Esophagus mucosa (tissue), 1 donor: ENCODE measurements around the gene LRP1-AS. TPM values are rescaled to one million over a fixed set of nuclear protein-coding genes. Genes with fewer than 3 reads are reported as not detected.
A peak's percentile ranks its signal among the peaks of the same experiment; 100 is the strongest.

Experiments used
- ATAC-seq: fragments of 200-7000 bp; cut with Tn5 transposase; one replicate; pipeline ENCODE4 v1.9.1; 2020
- total RNA-seq: library from RNA; stranded (reverse); gene quantifications from one replicate; pipeline ENCODE4 v1.2.4, GENCODE V29; 2023
- donor health status: DM: yes; HTN: yes; CAD: no.

LRP1-AS gene
- not detected for total RNA-seq

- ATAC-seq: no peak
Measured at GRCh38 chr12:57146961-57147944, at the start of gene LRP1-AS. LRP1-AS (minus strand) TSS chr12:57147619.

GRCh38 chr12:57196956-57197355 lies 49.5 kb upstream of the LRP1-AS start:
- no peak for ATAC-seq

- no peak for ATAC-seq
Measured at GRCh38 chr12:57196439-57196838, 49.0 kb upstream of the LRP1-AS start.

DNA sequence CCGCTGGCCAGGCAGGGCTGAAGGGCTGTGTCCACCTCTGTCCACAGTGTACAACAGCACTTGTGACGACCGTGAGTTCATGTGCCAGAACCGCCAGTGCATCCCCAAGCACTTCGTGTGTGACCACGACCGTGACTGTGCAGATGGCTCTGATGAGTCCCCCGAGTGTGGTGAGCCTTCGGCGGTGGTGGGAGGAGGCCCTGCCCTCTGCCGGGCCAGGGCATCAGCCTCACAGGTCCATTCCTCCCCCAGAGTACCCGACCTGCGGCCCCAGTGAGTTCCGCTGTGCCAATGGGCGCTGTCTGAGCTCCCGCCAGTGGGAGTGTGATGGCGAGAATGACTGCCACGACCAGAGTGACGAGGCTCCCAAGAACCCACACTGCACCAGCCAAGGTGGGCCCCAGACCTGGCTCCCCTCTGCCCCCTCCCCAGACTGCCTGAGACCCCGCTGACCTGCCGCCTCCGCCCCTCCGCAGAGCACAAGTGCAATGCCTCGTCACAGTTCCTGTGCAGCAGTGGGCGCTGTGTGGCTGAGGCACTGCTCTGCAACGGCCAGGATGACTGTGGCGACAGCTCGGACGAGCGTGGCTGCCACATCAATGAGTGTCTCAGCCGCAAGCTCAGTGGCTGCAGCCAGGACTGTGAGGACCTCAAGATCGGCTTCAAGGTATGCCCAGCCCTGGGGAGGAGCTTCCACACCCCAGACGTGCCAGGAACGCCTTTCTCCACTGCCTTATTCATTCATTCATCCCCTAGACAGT lies 48.4 kb upstream of the LRP1-AS start:
- ATAC-seq: no peak

DNA sequence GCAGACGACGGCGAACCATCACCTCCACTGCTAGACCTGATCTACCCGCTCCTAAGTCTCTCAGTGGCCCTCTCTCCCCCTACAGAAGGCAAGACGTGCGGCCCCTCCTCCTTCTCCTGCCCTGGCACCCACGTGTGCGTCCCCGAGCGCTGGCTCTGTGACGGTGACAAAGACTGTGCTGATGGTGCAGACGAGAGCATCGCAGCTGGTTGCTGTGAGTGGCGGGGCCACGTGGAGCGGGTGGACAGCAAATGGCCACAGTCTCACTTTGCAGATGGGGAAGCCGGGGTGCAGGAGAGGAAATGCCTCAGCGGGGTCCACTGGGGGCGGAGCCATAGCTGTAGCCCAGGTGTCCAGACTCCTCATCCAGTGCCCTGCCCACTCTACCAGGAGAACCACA lies 47.8 kb upstream of the LRP1-AS start:
- ATAC-seq: no peak

- ATAC-seq: no peak
Measured at GRCh38 chr12:57194253-57194652, 46.8 kb upstream of the LRP1-AS start.

- no peak for ATAC-seq
Measured at GRCh38 chr12:57193706-57194245, 46.4 kb upstream of the LRP1-AS start.

DNA sequence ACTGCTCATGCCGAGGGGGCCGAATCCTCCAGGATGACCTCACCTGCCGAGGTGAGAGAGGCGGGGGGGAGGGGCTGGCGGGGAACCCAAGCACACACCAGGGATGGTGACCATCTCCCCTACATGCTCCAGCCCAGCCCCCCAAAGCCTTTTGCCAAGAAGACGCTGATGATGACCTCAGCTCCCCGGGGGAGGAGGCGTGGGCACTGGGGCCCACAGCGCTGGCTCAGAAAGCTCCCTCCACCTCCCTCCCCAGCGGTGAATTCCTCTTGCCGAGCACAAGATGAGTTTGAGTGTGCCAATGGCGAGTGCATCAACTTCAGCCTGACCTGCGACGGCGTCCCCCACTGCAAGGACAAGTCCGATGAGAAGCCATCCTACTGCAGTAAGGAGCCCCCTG lies 45.5 kb upstream of the LRP1-AS start:
- no peak for ATAC-seq

DNA sequence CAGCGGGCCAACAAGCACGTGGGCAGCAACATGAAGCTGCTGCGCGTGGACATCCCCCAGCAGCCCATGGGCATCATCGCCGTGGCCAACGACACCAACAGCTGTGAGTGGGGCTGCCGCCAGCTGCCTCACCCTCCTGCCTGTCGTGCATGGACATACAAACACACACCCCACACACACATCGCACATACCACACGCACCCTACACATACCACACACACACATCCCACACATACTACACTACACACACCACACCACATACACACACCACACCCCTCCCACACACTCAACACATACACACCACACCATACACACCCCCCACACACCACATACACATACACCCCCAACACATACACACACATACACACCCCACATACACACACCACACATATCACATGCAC lies 44.0 kb upstream of the LRP1-AS start:
- no peak for ATAC-seq

GRCh38 chr12:57190821-57191220 lies 43.4 kb upstream of the LRP1-AS start:
- ATAC-seq: no peak

GRCh38 chr12:57190037-57190436 lies 42.6 kb upstream of the LRP1-AS start:
- no peak for ATAC-seq

GRCh38 chr12:57188090-57188425 lies 40.6 kb upstream of the LRP1-AS start:
- ATAC-seq: no peak

DNA sequence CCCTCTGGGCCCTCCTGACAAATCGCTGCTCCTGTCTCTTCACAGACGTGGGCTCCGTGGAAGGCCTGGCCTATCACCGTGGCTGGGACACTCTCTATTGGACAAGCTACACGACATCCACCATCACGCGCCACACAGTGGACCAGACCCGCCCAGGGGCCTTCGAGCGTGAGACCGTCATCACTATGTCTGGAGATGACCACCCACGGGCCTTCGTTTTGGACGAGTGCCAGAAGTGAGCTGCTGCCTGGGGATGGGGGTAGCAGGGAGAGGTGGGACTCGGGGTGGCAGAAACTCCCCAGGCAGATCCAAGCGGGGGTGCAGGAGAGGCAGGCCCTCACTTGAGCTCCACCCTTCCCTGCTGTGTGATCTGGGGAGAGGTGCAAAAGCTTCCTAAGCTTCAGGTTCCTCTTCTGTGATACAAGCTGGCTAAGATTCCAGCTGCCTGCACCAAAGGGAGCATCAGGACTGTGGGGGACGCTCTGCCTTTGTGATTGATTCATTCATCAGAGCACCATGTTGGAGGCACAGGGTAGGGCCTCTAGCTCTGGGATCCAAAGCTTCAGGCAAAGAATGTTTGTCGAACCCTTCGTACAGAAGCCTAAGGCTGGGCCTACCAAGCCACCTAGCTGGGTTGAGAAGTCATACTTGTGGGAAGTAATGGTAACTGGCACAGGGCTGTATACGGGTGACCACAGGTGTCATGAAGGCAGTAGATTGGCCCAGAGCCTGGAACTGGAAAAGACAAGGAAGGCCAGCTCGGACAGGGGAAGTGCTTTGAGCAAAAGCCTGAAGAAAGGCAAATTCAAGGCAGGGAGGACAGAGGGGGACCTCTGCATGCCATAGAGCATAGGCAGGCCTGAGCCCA lies 40.0 kb upstream of the LRP1-AS start:
- ATAC-seq: no peak

DNA sequence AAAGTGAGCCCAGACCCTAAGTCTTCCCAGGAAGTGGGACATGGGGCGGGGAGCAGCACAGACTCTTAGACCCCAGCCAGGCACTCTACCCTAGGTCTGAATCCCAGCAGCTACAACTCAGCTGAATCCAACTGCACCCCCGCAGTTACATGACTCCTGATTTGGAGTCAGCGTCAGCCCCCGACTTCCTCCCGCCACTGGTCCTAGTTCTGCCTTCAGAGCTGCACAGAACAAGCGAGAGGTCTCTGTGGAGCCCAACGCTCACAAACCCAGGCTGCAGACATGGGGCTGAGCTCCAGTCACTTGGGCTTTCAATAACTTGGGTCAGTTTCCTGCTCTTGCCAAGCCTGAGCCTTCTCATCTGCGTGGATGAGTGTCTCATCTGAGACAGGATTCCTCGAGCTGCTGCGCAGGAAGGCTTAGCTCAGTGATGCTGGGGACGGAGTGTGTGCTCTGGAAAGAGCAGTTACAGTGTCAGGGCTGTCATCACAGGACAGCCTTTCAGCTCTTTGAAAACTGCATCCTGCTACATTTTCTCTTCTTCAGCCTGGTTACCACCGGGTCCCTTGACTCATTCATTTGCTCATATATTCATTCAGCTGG lies 38.6 kb upstream of the LRP1-AS start:
- no peak for ATAC-seq

DNA sequence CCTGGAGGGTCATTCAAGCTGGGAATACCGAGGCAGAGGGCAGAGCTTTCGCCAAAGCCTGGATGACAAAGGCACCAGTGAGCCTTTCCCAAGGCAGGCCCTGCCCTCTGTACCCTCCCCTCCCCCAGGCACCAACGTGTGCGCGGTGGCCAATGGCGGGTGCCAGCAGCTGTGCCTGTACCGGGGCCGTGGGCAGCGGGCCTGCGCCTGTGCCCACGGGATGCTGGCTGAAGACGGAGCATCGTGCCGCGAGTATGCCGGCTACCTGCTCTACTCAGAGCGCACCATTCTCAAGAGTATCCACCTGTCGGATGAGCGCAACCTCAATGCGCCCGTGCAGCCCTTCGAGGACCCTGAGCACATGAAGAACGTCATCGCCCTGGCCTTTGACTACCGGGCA lies 38.0 kb upstream of the LRP1-AS start:
- ATAC-seq: no peak

GRCh38 chr12:57183939-57184725 lies 36.7 kb upstream of the LRP1-AS start:
- no peak for ATAC-seq

DNA sequence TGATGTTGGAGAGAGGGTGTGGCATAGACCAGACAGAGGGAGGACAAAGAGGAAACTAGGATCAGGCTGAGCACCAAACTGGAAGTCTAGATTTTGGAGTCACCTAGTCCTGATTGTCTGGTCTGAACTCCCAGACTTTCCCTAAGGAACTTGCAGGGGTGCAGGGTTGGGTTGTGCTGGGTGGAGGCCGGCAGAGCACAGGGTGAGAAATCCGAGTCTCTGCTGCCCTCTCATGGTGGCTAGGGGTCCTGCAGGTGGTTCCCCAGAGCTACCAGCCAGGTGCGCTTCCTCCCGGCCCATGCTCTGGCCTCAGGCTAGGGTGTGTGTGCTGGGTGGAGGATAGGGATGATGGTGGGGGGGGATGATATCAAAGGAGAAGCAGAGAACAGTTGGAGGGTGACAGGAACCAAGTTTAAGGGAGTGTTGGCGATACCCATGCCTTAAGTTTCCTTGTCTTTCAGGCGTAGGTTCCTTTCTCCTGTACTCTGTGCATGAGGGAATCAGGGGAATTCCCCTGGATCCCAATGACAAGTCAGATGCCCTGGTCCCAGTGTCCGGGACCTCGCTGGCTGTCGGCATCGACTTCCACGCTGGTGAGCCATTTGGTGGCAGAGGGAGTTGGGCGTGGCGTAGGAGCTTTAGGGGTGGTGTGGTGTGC lies 35.6 kb upstream of the LRP1-AS start:
- ATAC-seq: peak; percentile 91

- peak; percentile 7 for ATAC-seq
Measured at GRCh38 chr12:57181561-57182155, 34.2 kb upstream of the LRP1-AS start.

- no peak for ATAC-seq
Measured at GRCh38 chr12:57181072-57181471, 33.7 kb upstream of the LRP1-AS start.

DNA sequence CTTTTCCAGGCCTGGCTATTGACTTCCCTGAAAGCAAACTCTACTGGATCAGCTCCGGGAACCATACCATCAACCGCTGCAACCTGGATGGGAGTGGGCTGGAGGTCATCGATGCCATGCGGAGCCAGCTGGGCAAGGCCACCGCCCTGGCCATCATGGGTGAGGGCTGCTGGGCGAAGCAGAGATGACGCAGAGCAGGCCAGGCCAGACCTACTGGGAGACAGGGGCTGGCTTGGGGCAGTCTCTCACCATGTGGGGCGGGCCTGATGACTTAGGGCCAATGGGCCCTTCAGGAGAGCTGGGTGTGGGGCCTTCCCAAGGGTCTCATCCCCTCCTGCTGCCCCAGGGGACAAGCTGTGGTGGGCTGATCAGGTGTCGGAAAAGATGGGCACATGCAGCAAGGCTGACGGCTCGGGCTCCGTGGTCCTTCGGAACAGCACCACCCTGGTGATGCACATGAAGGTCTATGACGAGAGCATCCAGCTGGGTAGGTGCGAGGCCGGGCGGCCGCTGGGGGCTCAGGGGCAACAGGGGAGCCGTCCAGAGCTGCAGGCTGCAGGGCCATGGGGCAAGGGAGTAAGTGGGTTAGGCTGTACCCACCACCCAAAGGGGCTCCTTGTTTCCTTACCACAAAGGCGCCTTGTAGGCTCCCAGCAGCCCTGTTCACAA lies 33.0 kb upstream of the LRP1-AS start:
- ATAC-seq: no peak
